H9 (cell line): ENCODE measurements around the gene LRP2. TPM values are rescaled to one million over a fixed set of nuclear protein-coding genes. Genes with fewer than 3 reads are reported as not detected.

Source experiments
- DNase-seq: peaks from one replicate; pipeline ENCODE4 v3.0.0-alpha.2; 2017
- H2AFZ ChIP-seq: one replicate; pipeline ENCODE4 v1.6.1; 2013; ENCODE audit warnings: mild to moderate bottlenecking, low read length, control low read depth, moderate library complexity
- H2AK5ac ChIP-seq: 2 replicates; pipeline ENCODE4 v1.6.1; 2013; ENCODE audit warnings: low read length, control low read depth, mixed read lengths; ENCODE audit not compliant: insufficient read length
- H2BK120ac ChIP-seq: one replicate; pipeline ENCODE4 v1.6.1; 2013; ENCODE audit warnings: low read depth, mild to moderate bottlenecking, low read length, control low read depth, inconsistent platforms; ENCODE audit not compliant: poor library complexity, severe bottlenecking
- H2BK12ac ChIP-seq: 2 replicates; pipeline ENCODE4 v1.6.1; 2013; ENCODE audit warnings: low read length, control low read depth, mixed read lengths, low read depth; ENCODE audit not compliant: insufficient read length
- H2BK15ac ChIP-seq: 2 replicates; pipeline ENCODE4 v1.6.1; 2013; ENCODE audit warnings: low read depth, low read length, control low read depth
- H2BK20ac ChIP-seq: one replicate; pipeline ENCODE4 v1.6.1; 2013; ENCODE audit warnings: low read depth, mild to moderate bottlenecking, low read length, control low read depth, inconsistent platforms; ENCODE audit not compliant: poor library complexity, severe bottlenecking
- H2BK5ac ChIP-seq: 2 replicates; pipeline ENCODE4 v1.6.1; 2013; ENCODE audit warnings: low read length, control low read depth, mixed read lengths; ENCODE audit not compliant: insufficient read length
- H3K14ac ChIP-seq: 2 replicates; pipeline ENCODE4 v1.6.1; 2013; ENCODE audit warnings: low read length, control low read depth; ENCODE audit not compliant: insufficient read depth
- H3K18ac ChIP-seq: 2 replicates; pipeline ENCODE4 v1.6.1; 2013; ENCODE audit warnings: low read depth, mild to moderate bottlenecking, mixed read lengths, low read length, control low read depth; ENCODE audit not compliant: insufficient read length
- H3K23ac ChIP-seq: 2 replicates; pipeline ENCODE4 v1.6.1; 2013; ENCODE audit warnings: low read length, control low read depth, mixed read lengths, low read depth; ENCODE audit not compliant: insufficient read length
- H3K23me2 ChIP-seq: 2 replicates; pipeline ENCODE4 v1.6.1; 2013; ENCODE audit warnings: low read depth, mild to moderate bottlenecking, mixed read lengths, low read length, control low read depth; ENCODE audit not compliant: insufficient read length, poor library complexity, severe bottlenecking
- H3K27ac ChIP-seq: 2 replicates; pipeline ENCODE4 v1.5.1; 2013; ENCODE audit warnings: low read length, control low read depth, mixed read lengths, low read depth; ENCODE audit not compliant: insufficient read length
- H3K27me3 ChIP-seq: 2 replicates; pipeline ENCODE4 v1.6.1; 2013; ENCODE audit warnings: low read length, control low read depth, inconsistent platforms; ENCODE audit not compliant: insufficient read depth
- H3K4ac ChIP-seq: 2 replicates; pipeline ENCODE4 v1.6.1; 2013; ENCODE audit warnings: low read depth, mild to moderate bottlenecking, control low read depth, inconsistent platforms, low read length, moderate library complexity
- H3K4me1 ChIP-seq: 2 replicates; pipeline ENCODE4 v1.6.1; 2013; ENCODE audit warnings: low read length, control low read depth, inconsistent platforms; ENCODE audit not compliant: insufficient read depth
- H3K4me2 ChIP-seq: 2 replicates; pipeline ENCODE4 v1.6.1; 2013; ENCODE audit warnings: low read length, control low read depth, mixed read lengths; ENCODE audit not compliant: insufficient read length, insufficient read depth
- H3K56ac ChIP-seq: 2 replicates; pipeline ENCODE4 v1.6.1; 2013; ENCODE audit warnings: low read depth, mild to moderate bottlenecking, mixed read lengths, low read length, control low read depth; ENCODE audit not compliant: insufficient read length
- H3K79me1 ChIP-seq: 2 replicates; pipeline ENCODE4 v1.6.1; 2013; ENCODE audit warnings: low read depth, mild to moderate bottlenecking, moderate library complexity, low read length, control low read depth, inconsistent platforms; ENCODE audit not compliant: insufficient read depth, poor library complexity, severe bottlenecking
- H3K79me2 ChIP-seq: 2 replicates; pipeline ENCODE4 v1.6.1; 2013; ENCODE audit warnings: low read length, control low read depth, inconsistent platforms; ENCODE audit not compliant: insufficient read depth
- H3K9ac ChIP-seq: 2 replicates; pipeline ENCODE4 v1.6.1; 2013; ENCODE audit warnings: low read length, control low read depth, mixed read lengths; ENCODE audit not compliant: insufficient read length; ENCODE audit errors: extremely low read depth
- H3K9me3 ChIP-seq: one replicate; pipeline ENCODE4 v1.6.1; 2013; ENCODE audit warnings: low read depth, low read length, inconsistent platforms; ENCODE audit not compliant: control insufficient read depth
- H3T11ph ChIP-seq: one replicate; pipeline ENCODE4 v1.6.1; 2013; ENCODE audit warnings: mild to moderate bottlenecking, low read length, control low read depth, inconsistent platforms
- H4K20me1 ChIP-seq: one replicate; pipeline ENCODE4 v1.6.1; 2013; ENCODE audit not compliant: control insufficient read depth, insufficient read length, insufficient read depth
- H4K5ac ChIP-seq: 2 replicates; pipeline ENCODE4 v1.6.1; 2013; ENCODE audit warnings: low read depth, mild to moderate bottlenecking, mixed read lengths, low read length, control low read depth; ENCODE audit not compliant: insufficient read length
- H4K8ac ChIP-seq: replicated peaks from 2 replicates; pipeline ENCODE4 v1.6.1; 2013; ENCODE audit warnings: low read length, control low read depth, mixed read lengths, low read depth; ENCODE audit not compliant: insufficient read length
- H4K91ac ChIP-seq: 2 replicates; pipeline ENCODE4 v1.6.1; 2013; ENCODE audit warnings: low read depth, mild to moderate bottlenecking, moderate library complexity, mixed read lengths, low read length, control low read depth; ENCODE audit not compliant: insufficient read length
- H3K27ac Mint-ChIP-seq, 3 experiments: 2 replicates in 2 of 3; 3 replicates in 1 of 3; pipeline ENCODE4 v1.8.0; 2020 to 2021; ENCODE audit warnings: mixed read lengths in 3 of 3, mild to moderate bottlenecking in 1 of 3, moderate library complexity in 1 of 3
- H3K27me3 Mint-ChIP-seq: 2 replicates; pipeline ENCODE4 v1.8.0; 2021; ENCODE audit warnings: low read depth, mild to moderate bottlenecking, moderate library complexity, mixed read lengths
- H3K36me3 Mint-ChIP-seq, 3 experiments: 2 replicates in 2 of 3; 3 replicates in 1 of 3; pipeline ENCODE4 v1.8.0; 2020 to 2021; ENCODE audit warnings: low read depth in 3 of 3, mixed read lengths in 3 of 3; ENCODE audit not compliant: insufficient read depth in 1 of 3
- H3K4me1 Mint-ChIP-seq, 2 experiments: 2 replicates each; pipeline ENCODE4 v1.8.0; 2020; ENCODE audit warnings: mixed read lengths in 2 of 2
- H3K4me3 Mint-ChIP-seq, 2 experiments: 2 replicates in 1 of 2; 3 replicates in 1 of 2; pipeline ENCODE4 v1.8.0; 2020 to 2021; ENCODE audit warnings: mild to moderate bottlenecking in 2 of 2, mixed read lengths in 2 of 2, moderate library complexity in 1 of 2
- H3K9me3 Mint-ChIP-seq, 2 experiments: 2 replicates in 1 of 2; 3 replicates in 1 of 2; pipeline ENCODE4 v1.8.0; 2020; ENCODE audit warnings: mild to moderate bottlenecking in 2 of 2, mixed read lengths in 2 of 2, moderate library complexity in 1 of 2
- CTCF ChIP-seq: fragments of 200-600 bp; sonication (generic); conservative IDR thresholded peaks from 3 replicates; pipeline ENCODE4 v1.8.0; 2021; ENCODE audit warnings: antibody characterized with exemption, mild to moderate bottlenecking
- WGBS: extraction: QIAGEN DNeasy Blood & Tissue Kit; methylation state at CpG from one replicate; pipeline ENCODE4 v1.1.7; 2013; ENCODE audit warnings: missing lambda C conversion rate, low lambda C conversion rate, mixed read lengths; ENCODE audit not compliant: insufficient read length; ENCODE audit errors: extremely low coverage; 5-methylcytosine and 5-hydroxymethylcytosine counted together
- total RNA-seq: library from RNA; stranded (reverse); gene quantifications from 2 replicates; pipeline ENCODE4 v1.2.1, GENCODE V29; 2021

Gene LRP2
- total RNA-seq, 1 experiment from 2014 or later = 1.4 TPM

DNA sequence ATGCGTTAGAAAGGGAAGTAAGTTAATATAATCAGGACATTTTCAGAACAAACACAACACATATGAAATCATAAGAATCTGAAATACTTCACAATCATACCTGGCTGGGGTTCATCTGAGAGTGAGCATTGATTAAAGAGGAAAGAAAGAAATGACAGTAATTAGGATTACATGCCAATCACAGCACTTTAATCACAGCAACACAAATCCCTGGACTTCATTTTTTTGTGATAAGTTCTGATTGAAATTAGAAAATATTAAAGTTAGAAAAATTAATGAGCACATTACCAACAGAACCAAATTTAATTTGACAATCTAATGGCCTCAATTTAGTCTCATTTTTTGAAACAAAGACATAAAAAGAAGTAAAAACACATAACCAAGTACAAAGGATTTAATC lies 121.9 kb downstream of the LRP2 start:
- H3K36me3 Mint-ChIP-seq = no peaks in the 10 kb centered on the region
- H3K14ac ChIP-seq = no peak overlapping the region
- no peak overlapping the region for H3K56ac ChIP-seq
- H3T11ph ChIP-seq = no peak overlapping the region
- H3K27me3 ChIP-seq = no peaks in the 10 kb centered on the region
- H2BK120ac ChIP-seq = no peak overlapping the region
- H3K9ac ChIP-seq = no peak overlapping the region
- no peak overlapping the region for H2AFZ ChIP-seq
- no peaks in the 10 kb centered on the region for H3K9me3 ChIP-seq
- H4K8ac ChIP-seq = no peak overlapping the region
- no peak overlapping the region for H4K5ac ChIP-seq
- no peaks in the 10 kb centered on the region for H3K4me1 ChIP-seq
- no peak overlapping the region for H3K23ac ChIP-seq
- no peak overlapping the region for H4K91ac ChIP-seq
- H3K4ac ChIP-seq = no peak overlapping the region
- no peaks in the 10 kb centered on the region for H3K9me3 Mint-ChIP-seq
- no peaks in the 10 kb centered on the region; the same call in 1 of the 2 replicates for H3K27me3 Mint-ChIP-seq
- no peak overlapping the region for H2AK5ac ChIP-seq
- no peak overlapping the region for H2BK20ac ChIP-seq
- TF ChIP-seq CTCF = no peak
- no peaks in the 10 kb centered on the region for H3K79me1 ChIP-seq
- no peaks in the 10 kb centered on the region for H3K23me2 ChIP-seq
- no peak overlapping the region for H3K27ac ChIP-seq
- no peaks in the 10 kb centered on the region for H3K79me2 ChIP-seq
- H3K4me1 Mint-ChIP-seq = peaks cover 0 to 2% of the 10 kb centered on the region in 2 experiments; a peak in 1 of 4 replicates
- DNase-seq = no peak
- no peak overlapping the region for H3K27ac Mint-ChIP-seq
- no peak overlapping the region for H3K4me3 Mint-ChIP-seq
- no peaks in the 10 kb centered on the region for H4K20me1 ChIP-seq
- H3K18ac ChIP-seq = no peak overlapping the region
- no peak overlapping the region for H2BK15ac ChIP-seq
- H3K4me2 ChIP-seq = no peak overlapping the region
- WGBS = no CpG with 5 or more reads among the region's 1 CpG
- no peak overlapping the region for H2BK12ac ChIP-seq
- no peak overlapping the region for H2BK5ac ChIP-seq
